Lower leg skin (tissue), 4 donors: ENCODE measurements around the gene ZMYM4. TPM values are rescaled to one million over a fixed set of nuclear protein-coding genes. Genes with fewer than 3 reads are reported as not detected.
"Not testable (repeated sequence)": the region's sequence is repeated elsewhere in the genome, so short reads cannot be mapped to it uniquely, and the experiment has no call there.

Experiments
- DNase-seq, 2 donors: peaks; one replicate each; pipeline ENCODE4 v3.0.0-alpha.2; 2019; ENCODE audit warnings: low spot score in 2 of 2
- H3K4me3 ChIP-seq: fragments of 200-600 bp; sonication (generic); 2 replicates; pipeline ENCODE4 v1.5.1; 2017; ENCODE audit warnings: mild to moderate bottlenecking, low read depth; ENCODE audit not compliant: poor library complexity, severe bottlenecking
- CTCF ChIP-seq, 3 donors: fragments of 450-650 bp; IDR thresholded peaks; one replicate each; pipeline ENCODE4 v1.5.1; 2016; ENCODE audit warnings: antibody characterized with exemption in 3 of 3, mild to moderate bottlenecking in 3 of 3, moderate library complexity in 2 of 3
- POLR2A ChIP-seq, 2 donors: fragments of 450-650 bp; IDR thresholded peaks; one replicate each; pipeline ENCODE4 v1.6.1; 2016 to 2017; ENCODE audit warnings: antibody characterized with exemption in 2 of 2, mild to moderate bottlenecking in 1 of 2, moderate library complexity in 1 of 2
- WGBS, 2 donors: methylation state at CpG; one replicate each; pipeline ENCODE4 v1.1.5; 2018; 5-methylcytosine and 5-hydroxymethylcytosine counted together
- intact Hi-C: fragments of 100-400 bp; cut with DNase I; formaldehyde crosslinking; loops from one replicate; pipeline ENCODE4 v1.15.0; 2023; ENCODE audit warnings: low total_unique reads
- total RNA-seq, 4 donors: library from RNA; depleted of rRNA; stranded (reverse); fragments of >200 nt; gene quantifications; one replicate each; pipeline ENCODE4 v1.1.0, GENCODE V29; 2016

Gene ZMYM4
- total RNA-seq, 4 donors from 2014 or later, result 12.7 to 20.0 (median 19.3) TPM

GRCh38 chr1:35460796-35461195 is 192.3 kb downstream of the ZMYM4 start:
- no peak overlapping the region for H3K4me3 ChIP-seq
- TF ChIP-seq CTCF (IDR thresholded peaks at IDR 0.05) (no peak), POLR2A (IDR thresholded peaks at IDR 0.05) (no peak)
- no peak for DNase-seq
- WGBS, 2 donors, result 84 to 85% methylated on average over 2 of the region's 2 CpGs
- intact Hi-C loops, result no loop called here

- intact Hi-C loops, result no loop called here
- 97 to 98% methylated on average over 5 of the region's 5 CpGs for WGBS, 2 donors
- DNase-seq, result no peak
- TF ChIP-seq CTCF (IDR thresholded peaks at IDR 0.05) (no peak), POLR2A (IDR thresholded peaks at IDR 0.05) (no peak)
- H3K4me3 ChIP-seq, result no peak overlapping the region
Measured at GRCh38 chr1:35461966-35462651, 193.6 kb downstream of the ZMYM4 start.

GRCh38 chr1:35463232-35463631 is 194.7 kb downstream of the ZMYM4 start:
- TF ChIP-seq POLR2A (IDR thresholded peaks at IDR 0.05) (no peak), CTCF (IDR thresholded peaks at IDR 0.05) (no peak)
- no peak for DNase-seq
- WGBS, 2 donors, result 62 to 64% methylated on average over 2 of the region's 2 CpGs
- no peak overlapping the region for H3K4me3 ChIP-seq
- intact Hi-C loops, result no loop called here

- H3K4me3 ChIP-seq, DNase-seq, intact Hi-C loops: not testable (repeated sequence)
- WGBS, 2 donors, result 98% methylated on average over 2 of the region's 2 CpGs
Measured at GRCh38 chr1:35463749-35464148, 195.2 kb downstream of the ZMYM4 start.

- WGBS, 2 donors, result 95 to 100% methylated on average over 1 of the region's 1 CpG
- intact Hi-C loops, result no loop called here
- DNase-seq, result no peak
- no peak overlapping the region for H3K4me3 ChIP-seq
- TF ChIP-seq POLR2A (IDR thresholded peaks at IDR 0.05) (no peak), CTCF (IDR thresholded peaks at IDR 0.05) (no peak)
Measured at GRCh38 chr1:35466120-35466519, 197.6 kb downstream of the ZMYM4 start.

GRCh38 chr1:35470977-35471613 is 202.6 kb downstream of the ZMYM4 start:
- H3K4me3 ChIP-seq, result no peak overlapping the region
- WGBS, 2 donors, result 89 to 93% methylated on average over 4 of the region's 4 CpGs
- TF ChIP-seq CTCF (IDR thresholded peaks at IDR 0.05) (no peak), POLR2A (IDR thresholded peaks at IDR 0.05) (no peak)
- no peak for DNase-seq
- intact Hi-C loops, result no loop called here

Other genes starting within 250 kb of the ZMYM4 start
- gene ZMYM6, start 236.8 kb upstream of the ZMYM4 start, total RNA-seq, result 10 to 100 TPM; 10.1 to 17.1 (median 11.7) TPM
- 10 to 100 TPM in 2 of 4 donors, 1 to 10 TPM in 2; 6.2 to 11.7 (median 9.8) TPM for gene ZMYM1, start 189.3 kb upstream of the ZMYM4 start, total RNA-seq
- gene SFPQ, start 75.6 kb upstream of the ZMYM4 start, total RNA-seq, result 100 to 1,000 TPM; 119 to 247 (median 174) TPM